Measurements from ENCODE around the gene ANKH.

ANKH gene

GRCh38 chr5:14787801-14788579 is 83.6 kb downstream of the ANKH start:
- no peak for DNase-seq

GRCh38 chr5:14783691-14784090 is 87.9 kb downstream of the ANKH start:
- no peak for DNase-seq

DNA sequence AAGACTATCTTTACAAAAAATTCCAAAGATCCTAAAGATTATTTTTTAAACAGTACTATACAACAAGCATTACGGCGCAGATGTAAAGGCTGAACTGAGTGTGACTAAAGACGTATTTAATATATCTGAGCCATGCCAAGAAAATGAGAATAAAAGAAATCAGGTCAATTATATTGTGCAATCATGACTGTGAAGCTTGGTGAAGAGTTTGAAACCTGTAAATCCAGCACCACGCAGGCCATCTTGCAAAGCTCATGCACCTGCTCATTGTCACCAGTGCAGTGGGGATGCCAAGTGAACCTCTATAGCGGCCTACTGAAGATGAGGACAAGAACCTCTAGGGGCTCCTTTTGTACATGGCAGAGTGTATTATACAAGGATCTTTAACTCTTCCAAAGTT is 89.0 kb downstream of the ANKH start:
- DNase-seq = no peak

DNA sequence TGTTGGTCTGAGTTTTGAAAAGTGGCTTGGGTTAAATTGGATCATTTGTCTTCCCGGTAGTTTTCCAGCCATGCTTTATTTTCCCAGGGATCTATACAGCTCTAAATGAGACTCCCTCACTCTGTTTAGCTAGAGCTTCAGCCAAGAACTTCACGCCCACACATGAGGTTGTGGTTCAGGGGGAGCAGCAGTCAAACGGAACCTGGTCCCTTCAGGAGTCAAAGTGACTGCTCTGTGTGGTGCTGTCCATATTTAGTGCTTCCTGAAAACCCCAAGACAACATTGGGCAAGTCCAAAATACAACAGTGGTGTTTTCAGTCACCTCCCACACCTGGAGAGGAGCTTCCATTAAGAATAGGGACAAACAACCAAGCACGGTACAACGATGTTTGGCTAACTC is 90.5 kb downstream of the ANKH start:
- DNase-seq = no peak

- DNase-seq = no peak
Observed at GRCh38 chr5:14779975-14780374, 91.6 kb downstream of the ANKH start.

DNA sequence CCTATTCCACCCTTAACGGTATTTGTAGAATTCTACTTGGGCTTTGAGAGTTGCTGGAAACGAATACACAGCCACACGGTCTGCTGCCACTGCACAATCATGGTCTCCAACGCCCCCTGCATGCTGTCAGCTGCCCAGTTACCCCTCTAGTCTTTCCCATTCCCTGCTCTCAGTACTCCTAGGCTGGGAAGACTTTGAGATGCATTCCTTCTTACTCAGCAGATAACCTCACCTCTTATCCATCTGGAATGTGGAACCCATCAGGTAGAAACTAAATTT is 92.8 kb downstream of the ANKH start:
- no peak for DNase-seq

DNA sequence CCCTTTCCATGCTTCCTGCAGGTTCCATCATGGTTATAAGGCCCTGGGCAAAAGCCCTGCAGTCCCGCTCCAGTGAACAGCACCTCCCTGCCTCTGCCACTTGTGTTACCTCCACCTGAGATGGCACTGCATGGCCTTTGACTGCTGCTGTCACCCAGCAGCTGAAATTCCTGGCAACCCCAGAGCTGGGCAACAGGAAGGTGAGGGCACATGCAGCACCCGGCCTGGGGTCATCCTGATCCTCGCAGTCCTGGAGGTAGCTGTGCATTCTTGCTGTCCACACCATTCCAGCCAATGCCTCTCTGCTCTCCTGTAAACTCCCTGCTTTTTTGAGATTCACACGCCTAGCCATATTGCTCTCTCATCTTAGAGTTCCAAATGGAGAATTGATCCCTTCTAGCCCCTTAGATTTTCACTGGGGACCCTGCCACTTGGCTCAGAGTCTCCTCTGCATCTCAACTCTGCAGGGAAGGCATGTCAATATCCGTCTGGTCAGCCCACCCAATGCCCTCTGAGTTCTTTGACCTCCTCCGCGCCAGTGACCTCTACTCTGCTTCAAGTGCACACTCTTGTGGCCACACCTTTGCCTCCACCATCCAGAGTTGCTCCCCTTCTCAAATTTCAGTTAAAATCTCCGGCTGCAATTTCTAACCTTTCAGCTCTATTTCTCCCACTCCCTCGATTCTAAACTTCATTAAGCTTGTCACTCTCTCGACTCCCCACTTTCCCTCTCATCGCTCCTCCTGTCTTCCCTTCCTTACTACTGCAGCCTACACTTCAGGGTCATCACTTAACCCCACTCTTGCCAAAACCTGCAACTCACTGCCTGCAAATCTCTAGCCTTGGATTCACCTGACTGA is 93.4 kb downstream of the ANKH start:
- DNase-seq = no peak

GRCh38 chr5:14777187-14777586 is 94.4 kb downstream of the ANKH start:
- DNase-seq = no peak

DNA sequence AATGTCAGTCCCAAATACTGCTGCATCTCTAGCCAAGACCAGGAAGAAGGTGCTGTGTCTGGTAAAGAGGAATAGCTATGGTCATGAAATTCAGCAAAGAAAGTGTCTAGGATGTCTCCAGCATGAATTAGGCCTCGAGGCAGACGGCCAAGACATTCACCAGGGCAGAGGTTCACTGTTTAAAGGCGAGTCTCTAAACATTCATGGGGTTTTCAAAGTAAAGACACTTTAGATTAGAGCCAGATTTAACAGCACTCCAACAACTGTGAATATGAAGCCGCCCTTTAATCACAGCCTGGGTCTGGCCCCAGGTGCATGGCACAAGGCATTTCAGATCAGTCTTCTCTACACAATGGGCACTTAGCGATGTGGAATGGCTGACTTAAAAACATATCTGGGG is 95.0 kb downstream of the ANKH start:
- DNase-seq = no peak

DNA sequence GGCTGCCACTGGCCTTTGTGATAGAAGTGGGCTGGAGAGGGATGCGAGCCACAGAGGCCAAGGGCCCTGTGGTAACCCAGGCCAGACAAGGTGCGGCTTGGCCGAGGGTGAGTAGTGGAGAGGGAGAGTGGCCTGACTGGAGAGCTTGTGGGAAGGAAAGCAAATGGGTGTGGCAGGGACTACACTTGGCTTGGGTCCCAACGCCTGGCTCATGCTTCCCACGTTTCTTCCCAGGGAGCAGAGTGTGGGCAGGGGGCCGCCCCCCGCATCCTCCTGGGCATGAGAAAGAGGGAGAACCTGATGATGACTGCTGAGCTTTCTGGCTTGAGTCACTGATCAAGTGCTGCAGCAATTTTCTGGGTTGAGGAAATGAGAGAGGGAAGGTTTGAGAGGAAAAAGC is 95.7 kb downstream of the ANKH start:
- DNase-seq = no peak

DNA sequence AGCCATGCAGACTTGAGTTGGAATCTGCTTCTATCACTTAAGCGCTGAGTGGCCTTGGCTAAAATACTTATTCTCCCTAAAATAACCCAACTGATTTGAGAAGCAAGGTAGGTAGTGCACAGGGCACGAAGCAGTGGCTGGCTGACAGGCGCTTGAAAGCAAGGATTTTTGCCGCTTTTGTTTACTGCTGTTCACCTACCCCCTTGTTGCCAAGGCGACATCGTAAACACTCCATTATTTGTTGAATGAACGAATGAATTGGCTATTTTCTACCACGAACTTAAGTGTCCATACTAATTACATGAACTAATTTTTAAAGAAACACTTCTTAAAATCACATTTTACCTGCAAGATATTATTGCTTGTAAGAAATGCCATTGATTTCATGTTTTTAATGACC is 98.0 kb downstream of the ANKH start:
- no peak for DNase-seq

- no peak for DNase-seq
Observed at GRCh38 chr5:14771972-14772371, 99.6 kb downstream of the ANKH start.

DNA sequence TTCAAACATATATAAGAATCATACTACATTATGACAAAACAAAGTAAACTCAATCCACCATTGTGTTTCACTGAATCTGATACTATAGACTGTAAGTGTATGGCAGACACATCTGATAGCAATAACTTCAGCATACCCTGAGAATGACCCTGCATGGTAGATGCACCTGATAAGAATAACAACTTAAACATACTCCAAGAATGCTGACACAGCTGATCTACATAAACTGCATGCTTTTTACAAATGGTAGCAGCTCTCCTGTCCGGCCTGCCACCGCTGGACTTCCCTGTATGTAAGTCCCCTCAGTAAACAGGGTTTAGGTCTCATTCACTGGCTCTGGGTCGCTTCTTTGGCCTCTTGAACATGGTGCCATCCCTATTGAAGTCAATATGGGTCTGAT is 100.4 kb downstream of the ANKH start:
- DNase-seq = no peak

GRCh38 chr5:14768508-14769365 is 102.8 kb downstream of the ANKH start:
- DNase-seq = no peak

DNA sequence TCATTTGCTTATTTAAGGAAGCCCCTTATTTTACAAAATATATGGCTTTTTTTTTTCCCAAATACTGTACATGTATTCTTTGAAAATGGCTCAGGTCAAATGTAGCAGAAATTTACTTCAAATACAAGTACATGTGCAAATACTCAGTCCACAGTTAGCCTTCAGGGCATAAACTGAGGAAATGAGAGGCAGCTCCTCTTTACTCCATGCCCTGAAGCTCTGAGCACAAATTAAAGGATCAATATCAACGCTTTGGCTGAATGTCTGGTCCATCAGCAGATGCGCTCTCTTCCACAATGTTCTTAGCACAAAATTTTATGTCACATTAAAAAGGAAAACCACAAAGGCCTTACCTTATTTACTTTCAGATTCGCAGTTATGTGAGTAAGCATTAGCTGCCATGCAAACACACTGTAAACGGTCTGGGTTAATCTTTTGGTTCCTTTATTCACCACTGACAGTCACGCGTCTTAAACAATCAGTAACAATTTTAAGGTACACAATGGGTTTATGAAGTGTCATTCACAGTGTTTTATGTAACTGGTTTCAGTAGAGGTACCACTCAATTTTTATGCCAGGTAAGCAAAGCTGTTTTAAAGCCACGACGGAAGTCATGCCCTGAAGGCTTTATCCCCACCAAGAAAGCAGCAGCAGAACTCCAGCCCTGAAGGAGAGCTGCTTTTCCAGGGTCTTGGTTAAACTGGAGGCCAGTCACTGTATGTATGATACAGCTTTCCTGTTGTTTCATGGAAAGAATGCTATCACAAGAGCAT is 103.7 kb downstream of the ANKH start:
- DNase-seq = peak; percentile 5

GRCh38 chr5:14767053-14767452 is 104.5 kb downstream of the ANKH start:
- DNase-seq = no peak

DNA sequence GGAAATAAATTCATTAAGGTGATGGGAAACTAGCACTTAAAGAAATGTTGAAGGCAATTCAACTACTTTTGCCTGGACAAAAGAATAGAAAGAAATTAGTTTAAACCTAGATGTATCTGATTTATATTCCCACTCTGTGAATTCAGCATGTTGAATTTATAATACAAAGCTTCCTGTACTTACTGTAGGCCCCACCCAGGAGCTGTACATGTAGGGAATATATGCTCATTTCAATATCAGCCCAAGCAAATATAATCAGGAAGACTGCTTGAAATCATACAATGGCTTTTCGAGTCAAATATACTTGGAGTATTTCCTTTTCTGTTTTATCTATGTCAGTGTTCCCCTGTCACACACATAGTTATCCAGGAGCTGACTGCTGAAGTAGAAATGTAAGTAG is 105.0 kb downstream of the ANKH start:
- DNase-seq = no peak

DNA sequence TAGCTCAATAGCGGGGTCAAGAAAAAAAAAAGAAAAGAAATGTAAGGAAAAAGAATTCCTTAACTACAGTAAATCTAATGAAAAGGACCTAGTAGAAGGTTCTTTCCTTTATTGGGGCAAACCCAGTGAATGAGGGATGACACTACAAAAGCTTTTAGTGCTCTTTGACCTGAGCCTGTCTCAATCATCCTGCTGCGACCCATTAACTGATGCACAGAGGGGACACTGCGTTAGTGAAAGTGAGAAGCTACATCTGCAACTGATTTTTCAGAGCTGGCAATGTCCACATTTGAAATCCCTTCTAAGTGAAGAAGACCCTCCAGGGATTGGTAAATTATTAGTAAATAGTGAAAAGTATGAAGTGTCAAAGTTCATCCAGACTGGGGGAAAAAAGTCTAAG is 106.0 kb downstream of the ANKH start:
- no peak for DNase-seq

DNA sequence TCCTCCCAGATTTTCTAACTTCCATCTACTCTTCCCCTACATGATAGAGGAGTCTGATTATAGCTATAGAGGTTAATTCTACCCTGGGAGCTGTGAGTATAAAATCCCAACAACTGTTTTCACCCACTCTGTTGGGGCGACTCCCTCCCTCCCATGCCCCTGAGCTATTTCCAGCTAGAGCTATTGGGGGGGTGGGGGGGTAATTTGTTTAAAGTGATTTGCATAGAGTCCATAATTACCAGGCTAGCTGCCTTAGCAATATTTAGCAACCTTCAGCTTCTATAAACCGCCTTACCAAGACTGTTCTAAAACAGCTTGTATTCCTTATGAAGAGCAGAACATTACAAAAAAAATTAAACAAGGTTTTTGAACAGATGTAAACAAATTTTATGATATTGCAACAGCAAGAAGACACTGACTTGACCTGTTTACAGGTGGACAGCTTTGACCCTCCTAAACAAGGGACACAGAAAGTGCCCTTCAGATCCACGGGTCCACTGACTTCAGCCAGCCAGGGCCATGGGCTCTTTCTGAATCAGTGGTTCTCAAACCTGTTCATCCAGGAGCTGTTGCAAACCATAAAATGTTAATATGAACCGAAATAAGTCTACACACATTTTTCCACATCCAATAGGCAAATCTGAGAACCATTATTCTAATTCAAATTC is 108.9 kb downstream of the ANKH start:
- DNase-seq = no peak

DNA sequence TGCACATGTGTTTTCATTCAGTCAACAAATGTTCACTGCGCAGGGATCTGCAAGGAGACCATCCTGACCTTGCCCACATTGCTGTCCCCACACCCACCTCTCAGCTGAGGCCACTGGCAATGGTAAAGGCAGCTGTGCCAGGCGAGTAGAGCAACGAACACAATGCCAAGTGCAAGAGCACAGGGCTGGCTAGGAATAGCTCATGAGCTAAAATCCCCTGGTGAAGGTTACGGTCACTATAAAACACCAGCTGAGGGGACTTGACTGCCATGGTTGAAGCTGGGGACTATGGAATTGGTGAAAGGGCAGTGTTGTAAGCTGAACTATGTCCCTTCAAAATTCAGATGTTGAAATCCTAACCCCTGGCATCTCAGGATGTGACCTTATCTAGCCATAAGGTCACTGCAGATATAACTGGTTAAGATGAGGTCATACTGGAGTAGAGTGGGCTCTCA is 111.0 kb downstream of the ANKH start:
- no peak for DNase-seq

GRCh38 chr5:14759744-14760547 is 111.6 kb downstream of the ANKH start:
- DNase-seq = no peak
